ENCODE results near the gene RLF. TPM values are rescaled to one million over a fixed set of nuclear protein-coding genes. Genes with fewer than 3 reads are reported as not detected.
A peak's percentile ranks its signal among the peaks of the same experiment; 100 is the strongest.

Gene RLF
- polyA plus RNA-seq, 1 donor from 2014 or later = 8.0 TPM

GRCh38 chr1:40239626-40240025 is 78.4 kb downstream of the RLF start:
- Mint-ChIP-seq H3K27me3 (no peaks in the 10 kb centered on the region), H3K4me1 (peaks cover 5 to 8% (median 6%) of the 10 kb centered on the region in 3 donors), H3K4me3 (no peak overlapping the region), H3K36me3 (peaks cover 4% of the 10 kb centered on the region), H3K9me3 (no peaks in the 10 kb centered on the region), H3K27ac (peak overlapping the region in 1 of 3 donors; percentile 10)

- no peaks in the 10 kb centered on the region for H3K27me3 Mint-ChIP-seq
- peaks cover 4% of the 10 kb centered on the region for H3K36me3 Mint-ChIP-seq
- no peaks in the 10 kb centered on the region for H3K9me3 Mint-ChIP-seq
- H3K4me3 Mint-ChIP-seq = no peak overlapping the region
- peaks cover 5 to 8% (median 6%) of the 10 kb centered on the region in 3 donors for H3K4me1 Mint-ChIP-seq
- H3K27ac Mint-ChIP-seq = peak overlapping the region in 1 of 3 donors; percentile 10
These were observed 79.2 kb downstream of the RLF start for GRCh38 chr1:40240390-40240789.

- Mint-ChIP-seq H3K27ac (peak overlapping the region in 1 of 3 donors; percentile 74), H3K4me1 (peaks cover 5 to 8% (median 6%) of the 10 kb centered on the region in 3 donors), H3K27me3 (peaks cover 3% of the 10 kb centered on the region), H3K4me3 (no peak overlapping the region), H3K36me3 (peaks cover 4% of the 10 kb centered on the region), H3K9me3 (no peaks in the 10 kb centered on the region)
These were observed 80.2 kb downstream of the RLF start for GRCh38 chr1:40241362-40241761.

GRCh38 chr1:40243351-40243750 is 82.2 kb downstream of the RLF start:
- Mint-ChIP-seq H3K27me3 (peaks cover 3% of the 10 kb centered on the region), H3K27ac (no peak overlapping the region), H3K4me1 (peaks cover 5 to 8% (median 6%) of the 10 kb centered on the region in 3 donors), H3K36me3 (no peaks in the 10 kb centered on the region), H3K9me3 (no peaks in the 10 kb centered on the region), H3K4me3 (no peak overlapping the region)

GRCh38 chr1:40244138-40244744 is 83.1 kb downstream of the RLF start:
- Mint-ChIP-seq H3K36me3 (no peaks in the 10 kb centered on the region), H3K27ac (no peak overlapping the region), H3K4me3 (no peak overlapping the region), H3K27me3 (peaks cover 3% of the 10 kb centered on the region), H3K9me3 (no peaks in the 10 kb centered on the region), H3K4me1 (peaks cover 5 to 8% (median 6%) of the 10 kb centered on the region in 3 donors)

GRCh38 chr1:40245686-40246085 is 84.5 kb downstream of the RLF start:
- H3K9me3 Mint-ChIP-seq = no peaks in the 10 kb centered on the region
- H3K4me3 Mint-ChIP-seq = no peak overlapping the region
- no peak overlapping the region for H3K27ac Mint-ChIP-seq
- no peaks in the 10 kb centered on the region for H3K36me3 Mint-ChIP-seq
- H3K27me3 Mint-ChIP-seq = peaks cover 3% of the 10 kb centered on the region
- H3K4me1 Mint-ChIP-seq = peaks cover 5 to 8% (median 6%) of the 10 kb centered on the region in 3 donors

- Mint-ChIP-seq H3K4me3 (no peak within 1 kb of the TSS), H3K27me3 (peaks cover 3% of the 10 kb centered on the region), H3K9me3 (no peaks in the 10 kb centered on the region), H3K27ac (no peak within 1 kb of the TSS), H3K36me3 (no peaks in the 10 kb centered on the region), H3K4me1 (peaks cover 0 to 3% (median 0%) of the 10 kb centered on the region in 3 donors)
These were observed 86.5 kb downstream of the RLF start, which contains the start of gene TMCO2 for GRCh38 chr1:40247655-40248054. Gene TMCO2 (plus strand): TSS chr1:40247937. CDS start chr1:40247994, 57 bp downstream.

- Mint-ChIP-seq H3K9me3 (no peaks in the 10 kb centered on the region), H3K27me3 (peaks cover 3% of the 10 kb centered on the region), H3K4me3 (no peak overlapping the region), H3K36me3 (no peaks in the 10 kb centered on the region), H3K27ac (no peak overlapping the region), H3K4me1 (peaks cover 0 to 3% (median 0%) of the 10 kb centered on the region in 3 donors)
These were observed 87.2 kb downstream of the RLF start for GRCh38 chr1:40248412-40248811.

- Mint-ChIP-seq H3K27ac (no peak overlapping the region), H3K4me3 (no peak overlapping the region), H3K4me1 (peaks cover 0 to 6% (median 5%) of the 10 kb centered on the region in 3 donors)
These were observed 90.3 kb downstream of the RLF start for GRCh38 chr1:40251456-40251855.

GRCh38 chr1:40252601-40253000 is 91.4 kb downstream of the RLF start:
- Mint-ChIP-seq H3K27ac (no peak overlapping the region), H3K4me3 (no peak overlapping the region)

More at GRCh38 chr1:40251456-40251855, 90.3 kb downstream of the RLF start:
- Mint-ChIP-seq H3K36me3 (no peaks in the 10 kb centered on the region), H3K27me3 (no peaks in the 10 kb centered on the region), H3K9me3 (no peaks in the 10 kb centered on the region)

GRCh38 chr1:40255231-40255630 is 94.0 kb downstream of the RLF start:
- H3K4me1 Mint-ChIP-seq = peaks cover 16 to 18% (median 16%) of the 10 kb centered on the region in 3 donors
- peak overlapping the region in 1 of 4 donors; percentile 36 for H3K4me3 Mint-ChIP-seq
- peak overlapping the region in 1 of 3 donors; percentile 33 for H3K27ac Mint-ChIP-seq

More at GRCh38 chr1:40252601-40253000, 91.4 kb downstream of the RLF start:
- H3K4me1 Mint-ChIP-seq = peaks cover 4 to 14% (median 12%) of the 10 kb centered on the region in 3 donors
- no peaks in the 10 kb centered on the region for H3K27me3 Mint-ChIP-seq
- no peaks in the 10 kb centered on the region for H3K36me3 Mint-ChIP-seq
- H3K9me3 Mint-ChIP-seq = no peaks in the 10 kb centered on the region

GRCh38 chr1:40256401-40257084 is 95.4 kb downstream of the RLF start:
- H3K9me3 Mint-ChIP-seq = no peaks in the 10 kb centered on the region
- H3K4me1 Mint-ChIP-seq = peaks cover 17 to 25% (median 21%) of the 10 kb centered on the region in 3 donors
- peak overlapping the region; percentile 17 to 99 (median 97) for H3K4me3 Mint-ChIP-seq
- no peaks in the 10 kb centered on the region for H3K27me3 Mint-ChIP-seq
- H3K36me3 Mint-ChIP-seq = no peaks in the 10 kb centered on the region
- peak overlapping the region; percentile 93 to 100 (median 99) for H3K27ac Mint-ChIP-seq

More at GRCh38 chr1:40255231-40255630, 94.0 kb downstream of the RLF start:
- Mint-ChIP-seq H3K36me3 (no peaks in the 10 kb centered on the region), H3K9me3 (no peaks in the 10 kb centered on the region), H3K27me3 (no peaks in the 10 kb centered on the region)

- H3K4me3 Mint-ChIP-seq = peak overlapping the region; percentile 97 to 99 (median 97)
- H3K4me1 Mint-ChIP-seq = peaks cover 16 to 25% (median 21%) of the 10 kb centered on the region in 3 donors
- H3K9me3 Mint-ChIP-seq = no peaks in the 10 kb centered on the region
- peak overlapping the region; percentile 93 to 100 (median 99) for H3K27ac Mint-ChIP-seq
- H3K27me3 Mint-ChIP-seq = no peaks in the 10 kb centered on the region
- no peaks in the 10 kb centered on the region for H3K36me3 Mint-ChIP-seq
These were observed 96.1 kb downstream of the RLF start for GRCh38 chr1:40257313-40257687.

- H3K9me3 Mint-ChIP-seq = no peaks in the 10 kb centered on the region
- peaks cover 19 to 27% (median 25%) of the 10 kb centered on the region in 3 donors for H3K4me1 Mint-ChIP-seq
These were observed 96.7 kb downstream of the RLF start, which contains the start of gene ZMPSTE24 for GRCh38 chr1:40257688-40258444. Gene ZMPSTE24 (plus strand): TSS chr1:40258236. CDS start chr1:40258272, 36 bp downstream.

GRCh38 chr1:40258445-40258769 is 97.2 kb downstream of the RLF start:
- Mint-ChIP-seq H3K9me3 (no peaks in the 10 kb centered on the region), H3K27ac (peak overlapping the region; percentile 93 to 100 (median 99)), H3K36me3 (peaks cover under 1% of the 10 kb centered on the region), H3K27me3 (no peaks in the 10 kb centered on the region), H3K4me1 (peaks cover 22 to 32% (median 27%) of the 10 kb centered on the region in 3 donors), H3K4me3 (peak overlapping the region; percentile 97 to 99 (median 97))

More at GRCh38 chr1:40257688-40258444, 96.7 kb downstream of the RLF start, which contains the start of gene ZMPSTE24:
- peak within 1 kb of the TSS; percentile 97 to 99 (median 97) for H3K4me3 Mint-ChIP-seq
- H3K27me3 Mint-ChIP-seq = no peaks in the 10 kb centered on the region
- peak within 1 kb of the TSS; percentile 93 to 100 (median 99) for H3K27ac Mint-ChIP-seq
- H3K36me3 Mint-ChIP-seq = no peaks in the 10 kb centered on the region
